Endothelial cell of umbilical vein (primary cell): ENCODE measurements around the gene TSC22D3.

Experiments
- CTCF ChIP-seq, 2 donors: IDR thresholded peaks; 1 replicate in 1 of 2; 2 replicates in 1 of 2; pipeline ENCODE4 v1.5.1; 2011; ENCODE audit warnings: low read length in 2 of 2, mild to moderate bottlenecking in 2 of 2, moderate library complexity in 2 of 2, control low read depth in 1 of 2, inconsistent platforms in 1 of 2, low read depth in 1 of 2; ENCODE audit not compliant: insufficient read depth in 1 of 2; ENCODE audit errors: extremely low read depth in 1 of 2
- EZH2 ChIP-seq: IDR thresholded peaks from 2 replicates; pipeline ENCODE4 v1.6.1; 2012; ENCODE audit warnings: borderline replicate concordance, low read depth, mild to moderate bottlenecking, moderate library complexity, low read length, inconsistent platforms; ENCODE audit not compliant: severe bottlenecking
- GATA2 ChIP-seq: IDR thresholded peaks from 2 replicates; pipeline ENCODE4 v1.7.0; 2011; ENCODE audit warnings: low read depth, mild to moderate bottlenecking, moderate library complexity, mixed read lengths, low read length; ENCODE audit not compliant: insufficient read length, insufficient read depth
- JUN ChIP-seq: IDR thresholded peaks from 2 replicates; pipeline ENCODE4 v1.6.1; 2011; ENCODE audit warnings: borderline replicate concordance, low read depth; ENCODE audit not compliant: insufficient read length, insufficient read depth
- MYC ChIP-seq: IDR thresholded peaks from one replicate; pipeline ENCODE4 v1.6.1; 2011; ENCODE audit warnings: mild to moderate bottlenecking, low read depth, low read length
- POLR2A ChIP-seq: IDR thresholded peaks from 2 replicates; pipeline ENCODE4 v1.6.1; 2012; ENCODE audit warnings: low read depth, mild to moderate bottlenecking, control low read depth, low read length
- POLR2AphosphoS5 ChIP-seq: IDR thresholded peaks from 2 replicates; pipeline ENCODE4 v1.6.1; 2012; ENCODE audit warnings: low read depth, mild to moderate bottlenecking, control low read depth, low read length, moderate library complexity; ENCODE audit not compliant: insufficient read depth
- TF ChIP-seq, protein P1 (sequence below): IDR thresholded peaks from 2 replicates; pipeline ENCODE4 v1.6.1; 2011; ENCODE audit not compliant: insufficient read depth, insufficient read length

- no peak for TF ChIP-seq POLR2AphosphoS5
- no peak for TF ChIP-seq EZH2
- no peak for TF ChIP-seq CTCF (IDR thresholded peaks at IDR 0.05; ENCODE audit: extremely low read depth in 1 of 2, insufficient read depth in 1 of 2, low read depth in 1 of 2, low read length in 2 of 2)
- TF ChIP-seq, protein P1, sequence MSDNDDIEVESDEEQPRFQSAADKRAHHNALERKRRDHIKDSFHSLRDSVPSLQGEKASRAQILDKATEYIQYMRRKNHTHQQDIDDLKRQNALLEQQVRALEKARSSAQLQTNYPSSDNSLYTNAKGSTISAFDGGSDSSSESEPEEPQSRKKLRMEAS = no peak
- no peak for TF ChIP-seq JUN
- no peak for TF ChIP-seq GATA2
- TF ChIP-seq POLR2A = no peak
- TF ChIP-seq MYC = no peak
These were observed 50.9 kb downstream of the TSC22D3 start for GRCh38 chrX:107724653-107725052.
